Measurements from ENCODE around the gene SOX2.

The SOX2 gene

GRCh38 chr3:181695661-181696491 is 15.8 kb upstream of the SOX2 start:
- H3K27ac ChIP-seq (ENCODE audit: low read depth, low read length, severe bottlenecking) = no peak overlapping the region
- peak overlapping the region; percentile 47 for H3K4me3 ChIP-seq (ENCODE audit: extremely low read depth, insufficient read depth, low read length, poor library complexity, severe bottlenecking)
- WGBS, 2 experiments (ENCODE audit: insufficient coverage in 2 of 2) = 14 to 15% methylated on average over 48 to 57 of the region's 65 CpGs
- no peaks in the 10 kb centered on the region for H3K4me1 ChIP-seq (ENCODE audit: control insufficient read depth, insufficient read depth, low read length, poor library complexity, severe bottlenecking)
- H3K9me3 ChIP-seq (ENCODE audit: control insufficient read depth, low read length) = no peaks in the 10 kb centered on the region
- H3K36me3 ChIP-seq (ENCODE audit: control insufficient read depth, insufficient read depth, low read length) = no peaks in the 10 kb centered on the region

- Histone ChIP-seq H3K4me1 (ENCODE audit: control insufficient read depth, insufficient read depth, low read length, poor library complexity, severe bottlenecking) (no peaks in the 10 kb centered on the region), H3K36me3 (ENCODE audit: control insufficient read depth, insufficient read depth, low read length) (no peaks in the 10 kb centered on the region), H3K27ac (ENCODE audit: low read depth, low read length, severe bottlenecking) (no peak overlapping the region), H3K9me3 (ENCODE audit: control insufficient read depth, low read length) (no peaks in the 10 kb centered on the region), H3K4me3 (ENCODE audit: extremely low read depth, insufficient read depth, low read length, poor library complexity, severe bottlenecking) (peak overlapping the region; percentile 47)
- 74 to 93% methylated on average over 6 to 8 of the region's 11 CpGs for WGBS, 2 experiments (ENCODE audit: insufficient coverage in 2 of 2)
Observed at GRCh38 chr3:181696626-181697230, 15.0 kb upstream of the SOX2 start.

GRCh38 chr3:181698263-181698954 is 13.3 kb upstream of the SOX2 start:
- WGBS, 2 experiments (ENCODE audit: insufficient coverage in 2 of 2) = 75 to 89% methylated on average over 4 of the region's 5 CpGs
- Histone ChIP-seq H3K27ac (ENCODE audit: low read depth, low read length, severe bottlenecking) (no peak overlapping the region), H3K4me1 (ENCODE audit: control insufficient read depth, insufficient read depth, low read length, poor library complexity, severe bottlenecking) (no peaks in the 10 kb centered on the region), H3K36me3 (ENCODE audit: control insufficient read depth, insufficient read depth, low read length) (no peaks in the 10 kb centered on the region), H3K9me3 (ENCODE audit: control insufficient read depth, low read length) (no peaks in the 10 kb centered on the region), H3K4me3 (ENCODE audit: extremely low read depth, insufficient read depth, low read length, poor library complexity, severe bottlenecking) (no peak overlapping the region)

- 66 to 69% methylated on average over 9 to 10 of the region's 14 CpGs for WGBS, 2 experiments (ENCODE audit: insufficient coverage in 2 of 2)
- Histone ChIP-seq H3K9me3 (ENCODE audit: control insufficient read depth, low read length) (no peaks in the 10 kb centered on the region), H3K27ac (ENCODE audit: low read depth, low read length, severe bottlenecking) (no peak overlapping the region), H3K4me1 (ENCODE audit: control insufficient read depth, insufficient read depth, low read length, poor library complexity, severe bottlenecking) (no peaks in the 10 kb centered on the region), H3K36me3 (ENCODE audit: control insufficient read depth, insufficient read depth, low read length) (no peaks in the 10 kb centered on the region), H3K4me3 (ENCODE audit: extremely low read depth, insufficient read depth, low read length, poor library complexity, severe bottlenecking) (no peak overlapping the region)
Observed at GRCh38 chr3:181699171-181699903, 12.4 kb upstream of the SOX2 start.

- no peaks in the 10 kb centered on the region for H3K9me3 ChIP-seq (ENCODE audit: control insufficient read depth, low read length)
- no peaks in the 10 kb centered on the region for H3K4me1 ChIP-seq (ENCODE audit: control insufficient read depth, insufficient read depth, low read length, poor library complexity, severe bottlenecking)
- no peak overlapping the region for H3K4me3 ChIP-seq (ENCODE audit: extremely low read depth, insufficient read depth, low read length, poor library complexity, severe bottlenecking)
- H3K36me3 ChIP-seq (ENCODE audit: control insufficient read depth, insufficient read depth, low read length) = no peaks in the 10 kb centered on the region
- 39 to 62% methylated on average over 11 of the region's 17 CpGs for WGBS, 2 experiments (ENCODE audit: insufficient coverage in 2 of 2)
- H3K27ac ChIP-seq (ENCODE audit: low read depth, low read length, severe bottlenecking) = no peak overlapping the region
Observed at GRCh38 chr3:181700168-181701087, 11.3 kb upstream of the SOX2 start.

- WGBS, 2 experiments (ENCODE audit: insufficient coverage in 2 of 2) = 67 to 78% methylated on average over 2 of the region's 5 CpGs
- Histone ChIP-seq H3K4me1 (ENCODE audit: control insufficient read depth, insufficient read depth, low read length, poor library complexity, severe bottlenecking) (no peaks in the 10 kb centered on the region), H3K36me3 (ENCODE audit: control insufficient read depth, insufficient read depth, low read length) (no peaks in the 10 kb centered on the region), H3K4me3 (ENCODE audit: extremely low read depth, insufficient read depth, low read length, poor library complexity, severe bottlenecking) (no peak overlapping the region), H3K27ac (ENCODE audit: low read depth, low read length, severe bottlenecking) (no peak overlapping the region), H3K9me3 (ENCODE audit: control insufficient read depth, low read length) (no peaks in the 10 kb centered on the region)
Observed at GRCh38 chr3:181701096-181701495, 10.6 kb upstream of the SOX2 start.

GRCh38 chr3:181703601-181704420 is 7.9 kb upstream of the SOX2 start:
- H3K36me3 ChIP-seq (ENCODE audit: control insufficient read depth, insufficient read depth, low read length) = no peaks in the 10 kb centered on the region
- WGBS, 2 experiments (ENCODE audit: insufficient coverage in 2 of 2) = 72 to 89% methylated on average over 29 to 41 of the region's 44 CpGs
- no peaks in the 10 kb centered on the region for H3K9me3 ChIP-seq (ENCODE audit: control insufficient read depth, low read length)
- H3K4me1 ChIP-seq (ENCODE audit: control insufficient read depth, insufficient read depth, low read length, poor library complexity, severe bottlenecking) = no peaks in the 10 kb centered on the region
- no peak overlapping the region for H3K4me3 ChIP-seq (ENCODE audit: extremely low read depth, insufficient read depth, low read length, poor library complexity, severe bottlenecking)
- H3K27ac ChIP-seq (ENCODE audit: low read depth, low read length, severe bottlenecking) = no peak overlapping the region

GRCh38 chr3:181704421-181705085 is 7.2 kb upstream of the SOX2 start:
- WGBS, 2 experiments (ENCODE audit: insufficient coverage in 2 of 2) = 70 to 77% methylated on average over 10 to 13 of the region's 14 CpGs
- no peak overlapping the region for H3K4me3 ChIP-seq (ENCODE audit: extremely low read depth, insufficient read depth, low read length, poor library complexity, severe bottlenecking)
- H3K4me1 ChIP-seq (ENCODE audit: control insufficient read depth, insufficient read depth, low read length, poor library complexity, severe bottlenecking) = no peaks in the 10 kb centered on the region
- no peaks in the 10 kb centered on the region for H3K36me3 ChIP-seq (ENCODE audit: control insufficient read depth, insufficient read depth, low read length)
- no peaks in the 10 kb centered on the region for H3K9me3 ChIP-seq (ENCODE audit: control insufficient read depth, low read length)
- H3K27ac ChIP-seq (ENCODE audit: low read depth, low read length, severe bottlenecking) = no peak overlapping the region

GRCh38 chr3:181705086-181705480 is 6.6 kb upstream of the SOX2 start:
- H3K36me3 ChIP-seq (ENCODE audit: control insufficient read depth, insufficient read depth, low read length) = no peaks in the 10 kb centered on the region
- no peaks in the 10 kb centered on the region for H3K9me3 ChIP-seq (ENCODE audit: control insufficient read depth, low read length)
- no peak overlapping the region for H3K4me3 ChIP-seq (ENCODE audit: extremely low read depth, insufficient read depth, low read length, poor library complexity, severe bottlenecking)

More at GRCh38 chr3:181705086-181705480, 6.6 kb upstream of the SOX2 start:
- WGBS, 2 experiments (ENCODE audit: insufficient coverage in 2 of 2) = 63 to 65% methylated on average over 6 to 8 of the region's 8 CpGs
- H3K27ac ChIP-seq (ENCODE audit: low read depth, low read length, severe bottlenecking) = no peak overlapping the region
- H3K4me1 ChIP-seq (ENCODE audit: control insufficient read depth, insufficient read depth, low read length, poor library complexity, severe bottlenecking) = peaks cover 3% of the 10 kb centered on the region

All from mesodermal cell (in vitro differentiated cells).